Measurements from ENCODE around the gene PDIA6.

DNA sequence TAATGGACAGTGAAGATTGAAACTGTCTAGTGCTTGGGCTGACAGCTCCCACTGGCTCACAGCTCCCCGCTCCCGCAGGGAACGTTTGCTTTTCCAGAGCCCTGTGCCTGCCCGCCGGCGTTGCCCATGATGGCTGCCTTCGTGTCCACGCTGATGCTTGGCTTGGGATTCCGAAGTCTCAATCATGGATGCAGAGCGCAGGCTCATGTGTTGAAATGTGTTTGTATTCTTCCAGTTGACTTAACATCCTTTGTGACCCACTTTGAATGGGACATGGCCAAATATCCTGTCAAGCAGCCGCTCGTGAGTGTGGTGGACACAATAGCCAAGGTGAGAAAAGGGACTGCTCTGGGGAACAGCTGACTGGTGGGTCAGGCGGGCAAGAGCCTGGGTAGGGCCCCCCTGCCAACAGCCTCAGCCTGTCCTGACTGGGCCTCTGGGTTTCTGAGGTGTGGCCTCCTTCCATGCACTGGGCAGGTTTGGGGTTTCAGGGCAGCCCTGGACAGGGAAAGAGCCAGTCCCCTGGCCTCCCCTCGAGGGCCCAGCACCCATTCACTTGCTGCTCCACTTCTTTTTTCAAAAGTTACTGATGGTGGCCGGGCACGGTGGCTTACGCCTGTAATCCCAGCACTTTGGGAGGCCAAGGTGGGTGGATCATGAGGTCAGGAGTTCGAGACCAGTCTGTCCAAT is 48.3 kb downstream of the PDIA6 start:
- TF ChIP-seq SP1 (IDR thresholded peaks at IDR 0.05) = no peak
- TF ChIP-seq CTCF (IDR thresholded peaks at IDR 0.05; ENCODE audit: low read depth, low read length, missing input control) = no peak
- no peak for TF ChIP-seq MAX (IDR thresholded peaks at IDR 0.05)
- TF ChIP-seq GABPA (IDR thresholded peaks at IDR 0.05 in 1 of 2, conservative IDR thresholded peaks at IDR 0.05 in 1 of 2) = no peak
- TF ChIP-seq RAD21 (IDR thresholded peaks at IDR 0.05) = no peak
- TF ChIP-seq, protein P1, sequence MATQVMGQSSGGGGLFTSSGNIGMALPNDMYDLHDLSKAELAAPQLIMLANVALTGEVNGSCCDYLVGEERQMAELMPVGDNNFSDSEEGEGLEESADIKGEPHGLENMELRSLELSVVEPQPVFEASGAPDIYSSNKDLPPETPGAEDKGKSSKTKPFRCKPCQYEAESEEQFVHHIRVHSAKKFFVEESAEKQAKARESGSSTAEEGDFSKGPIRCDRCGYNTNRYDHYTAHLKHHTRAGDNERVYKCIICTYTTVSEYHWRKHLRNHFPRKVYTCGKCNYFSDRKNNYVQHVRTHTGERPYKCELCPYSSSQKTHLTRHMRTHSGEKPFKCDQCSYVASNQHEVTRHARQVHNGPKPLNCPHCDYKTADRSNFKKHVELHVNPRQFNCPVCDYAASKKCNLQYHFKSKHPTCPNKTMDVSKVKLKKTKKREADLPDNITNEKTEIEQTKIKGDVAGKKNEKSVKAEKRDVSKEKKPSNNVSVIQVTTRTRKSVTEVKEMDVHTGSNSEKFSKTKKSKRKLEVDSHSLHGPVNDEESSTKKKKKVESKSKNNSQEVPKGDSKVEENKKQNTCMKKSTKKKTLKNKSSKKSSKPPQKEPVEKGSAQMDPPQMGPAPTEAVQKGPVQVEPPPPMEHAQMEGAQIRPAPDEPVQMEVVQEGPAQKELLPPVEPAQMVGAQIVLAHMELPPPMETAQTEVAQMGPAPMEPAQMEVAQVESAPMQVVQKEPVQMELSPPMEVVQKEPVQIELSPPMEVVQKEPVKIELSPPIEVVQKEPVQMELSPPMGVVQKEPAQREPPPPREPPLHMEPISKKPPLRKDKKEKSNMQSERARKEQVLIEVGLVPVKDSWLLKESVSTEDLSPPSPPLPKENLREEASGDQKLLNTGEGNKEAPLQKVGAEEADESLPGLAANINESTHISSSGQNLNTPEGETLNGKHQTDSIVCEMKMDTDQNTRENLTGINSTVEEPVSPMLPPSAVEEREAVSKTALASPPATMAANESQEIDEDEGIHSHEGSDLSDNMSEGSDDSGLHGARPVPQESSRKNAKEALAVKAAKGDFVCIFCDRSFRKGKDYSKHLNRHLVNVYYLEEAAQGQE (IDR thresholded peaks at IDR 0.05) = no peak
- no peak for TF ChIP-seq TAF1 (conservative IDR thresholded peaks at IDR 0.05)
- TF ChIP-seq YY1 (IDR thresholded peaks at IDR 0.05) = no peak
